Spinal cord (tissue), 10 donors: Measurements from ENCODE around the gene AQP2. TPM values are rescaled to one million over a fixed set of nuclear protein-coding genes. Genes with fewer than 3 reads are reported as not detected.

Experiments
- DNase-seq, 6 donors: peaks; one replicate each; pipeline versions ENCODE4 v3.0.0 to v3.0.0-alpha.2; 2013 to 2015; ENCODE audit warnings: low spot score in 6 of 6, low read depth in 4 of 6
- H3K27ac ChIP-seq: one replicate; pipeline ENCODE4 v1.5.1; 2013; ENCODE audit warnings: low read depth, low read length, control low read depth
- H3K27me3 ChIP-seq: one replicate; pipeline ENCODE4 v1.6.1; 2013; ENCODE audit warnings: low read length; ENCODE audit not compliant: control insufficient read depth, insufficient read depth
- H3K36me3 ChIP-seq: one replicate; pipeline ENCODE4 v1.6.1; 2013; ENCODE audit warnings: low read length; ENCODE audit not compliant: control insufficient read depth, insufficient read depth
- H3K4me1 ChIP-seq: one replicate; pipeline ENCODE4 v1.6.1; 2013; ENCODE audit warnings: low read length; ENCODE audit not compliant: control insufficient read depth, insufficient read depth
- H3K4me3 ChIP-seq: one replicate; pipeline ENCODE4 v1.5.1; 2013; ENCODE audit warnings: low read depth, low read length, control low read depth
- H3K9me3 ChIP-seq: one replicate; pipeline ENCODE4 v1.6.1; 2013; ENCODE audit warnings: low read length; ENCODE audit not compliant: control insufficient read depth, insufficient read depth
- WGBS: methylation state at CpG from one replicate; pipeline ENCODE4 v1.1.5; 2013; ENCODE audit warnings: missing lambda C conversion rate; ENCODE audit not compliant: insufficient coverage; 5-methylcytosine and 5-hydroxymethylcytosine counted together
- polyA plus RNA-seq, 2 donors: library from polyadenylated mRNA; unstranded; fragments of 120-200 nt; gene quantifications; one replicate each; pipeline ENCODE4 v1.2.1, GENCODE V29; 2013; ENCODE audit not compliant: insufficient read length in 2 of 2
- total RNA-seq, 2 donors: library from RNA; depleted of rRNA in 1 of 2; stranded (reverse); fragments of 120-200 nt in 1 of 2; fragments of >200 nt in 1 of 2; gene quantifications; one replicate each; pipeline versions ENCODE4 v1.2.3 to v1.2.4, GENCODE V29; 2013 to 2014
- donor health status: healthy.

The AQP2 gene
- total and polyA plus RNA-seq, 4 donors: 0.44 to 0.47 TPM; not detected in 2

DNA sequence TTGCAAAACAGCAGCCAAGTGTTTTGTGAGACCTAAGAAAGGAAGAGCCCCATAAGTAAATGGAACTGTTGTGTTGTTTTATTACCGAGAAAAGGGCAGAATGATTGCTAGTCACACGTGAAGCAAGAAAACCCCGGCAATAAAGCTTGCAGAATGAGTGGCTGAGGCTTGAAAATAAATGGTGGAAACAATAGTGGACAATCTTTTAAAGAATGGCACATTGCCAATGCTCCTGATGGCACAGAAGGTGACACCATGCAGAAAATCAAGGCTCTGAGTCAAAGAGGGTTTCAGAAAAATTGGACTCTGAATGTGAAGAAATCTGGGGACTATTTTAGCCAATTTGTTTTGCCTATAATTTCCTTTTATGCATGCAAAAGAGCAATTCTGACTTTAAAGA lies 4.0 kb upstream of the AQP2 start:
- Histone ChIP-seq H3K27ac (no peak overlapping the region), H3K4me3 (no peak overlapping the region), H3K27me3 (no peaks in the 10 kb centered on the region), H3K4me1 (peaks cover 17% of the 10 kb centered on the region), H3K9me3 (no peaks in the 10 kb centered on the region), H3K36me3 (no peaks in the 10 kb centered on the region)
- WGBS: 38% methylated on average over 3 of the region's 3 CpGs
- peak in 1 of 6 donors; percentile 41 for DNase-seq

GRCh38 chr12:49947593-49948226 lies 2.8 kb upstream of the AQP2 start:
- Histone ChIP-seq H3K9me3 (no peaks in the 10 kb centered on the region), H3K27me3 (no peaks in the 10 kb centered on the region), H3K27ac (no peak overlapping the region), H3K4me3 (no peak overlapping the region), H3K4me1 (peaks cover 16% of the 10 kb centered on the region), H3K36me3 (no peaks in the 10 kb centered on the region)
- 79% methylated on average over 6 of the region's 7 CpGs for WGBS
- DNase-seq: no peak

- Histone ChIP-seq H3K36me3 (no peaks in the 10 kb centered on the region), H3K9me3 (no peaks in the 10 kb centered on the region), H3K27me3 (peaks cover 5% of the 10 kb centered on the region), H3K4me1 (peaks cover 6% of the 10 kb centered on the region), H3K4me3 (no peak overlapping the region), H3K27ac (no peak overlapping the region)
- WGBS: 86% methylated on average over 9 of the region's 13 CpGs
- no peak for DNase-seq
Observed at GRCh38 chr12:49948866-49949845, 1.4 kb upstream of the AQP2 start.

GRCh38 chr12:49949866-49950265 lies 671 bp upstream of the AQP2 start:
- H3K36me3 ChIP-seq: no peaks in the 10 kb centered on the region
- H3K27ac ChIP-seq: no peak overlapping the region
- H3K9me3 ChIP-seq: no peaks in the 10 kb centered on the region
- peaks cover 12% of the 10 kb centered on the region for H3K27me3 ChIP-seq
- H3K4me3 ChIP-seq: no peak overlapping the region
- no peak for DNase-seq
- peaks cover 6% of the 10 kb centered on the region for H3K4me1 ChIP-seq
- WGBS: 94% methylated on average over 3 of the region's 3 CpGs

DNA sequence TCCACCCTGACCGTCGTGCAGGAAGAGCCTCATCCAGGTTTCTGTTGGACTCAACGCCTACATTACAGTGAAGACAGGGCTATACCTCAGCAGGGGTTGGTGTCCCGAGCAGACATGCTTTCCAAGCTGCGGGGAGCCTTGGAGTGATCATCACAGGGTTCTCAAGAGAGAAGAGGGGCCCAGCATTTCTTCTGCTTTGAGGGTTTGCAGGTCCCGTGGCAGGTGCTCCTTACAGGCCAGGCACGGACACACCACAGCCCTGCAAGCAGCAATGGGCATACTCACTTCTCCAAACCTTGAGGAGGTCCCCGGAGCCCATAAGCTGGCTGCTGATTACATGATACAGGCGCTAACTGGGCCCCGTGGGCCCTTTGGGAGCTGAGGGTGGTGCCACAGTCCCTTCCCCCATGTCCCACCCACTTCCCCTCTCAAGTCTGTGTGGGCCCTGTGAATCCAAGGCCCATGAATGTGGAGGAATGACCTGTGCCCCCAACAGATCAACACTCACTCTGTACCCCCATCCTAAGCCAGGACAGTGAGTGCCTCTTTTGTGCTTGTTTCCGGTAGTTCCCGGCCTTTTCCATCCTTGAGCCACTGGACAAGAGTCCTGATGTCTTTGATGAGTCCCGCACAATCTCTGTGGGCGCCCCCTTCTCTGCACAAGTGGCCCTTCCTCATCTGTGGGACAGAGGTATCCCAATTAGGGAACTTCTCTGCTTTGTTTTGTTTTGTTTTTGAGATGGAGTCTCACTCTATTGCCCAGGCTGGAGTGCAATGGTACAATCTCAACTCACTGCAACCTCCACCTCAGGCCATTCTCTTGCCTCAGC lies 1.1 kb downstream of the AQP2 start:
- 87% methylated on average over 14 of the region's 14 CpGs for WGBS
- Histone ChIP-seq H3K4me1 (peaks cover 4% of the 10 kb centered on the region), H3K4me3 (no peak overlapping the region), H3K9me3 (no peaks in the 10 kb centered on the region), H3K27me3 (peaks cover 27% of the 10 kb centered on the region), H3K36me3 (no peaks in the 10 kb centered on the region), H3K27ac (no peak overlapping the region)
- DNase-seq: no peak

GRCh38 chr12:49952391-49953055 lies 2.0 kb downstream of the AQP2 start:
- WGBS: 100% methylated on average over 1 of the region's 1 CpG
- peaks cover 4% of the 10 kb centered on the region for H3K4me1 ChIP-seq
- no peak for DNase-seq
- no peaks in the 10 kb centered on the region for H3K9me3 ChIP-seq
- no peak overlapping the region for H3K27ac ChIP-seq
- H3K36me3 ChIP-seq: no peaks in the 10 kb centered on the region
- peaks cover 33% of the 10 kb centered on the region for H3K27me3 ChIP-seq
- H3K4me3 ChIP-seq: no peak overlapping the region

DNA sequence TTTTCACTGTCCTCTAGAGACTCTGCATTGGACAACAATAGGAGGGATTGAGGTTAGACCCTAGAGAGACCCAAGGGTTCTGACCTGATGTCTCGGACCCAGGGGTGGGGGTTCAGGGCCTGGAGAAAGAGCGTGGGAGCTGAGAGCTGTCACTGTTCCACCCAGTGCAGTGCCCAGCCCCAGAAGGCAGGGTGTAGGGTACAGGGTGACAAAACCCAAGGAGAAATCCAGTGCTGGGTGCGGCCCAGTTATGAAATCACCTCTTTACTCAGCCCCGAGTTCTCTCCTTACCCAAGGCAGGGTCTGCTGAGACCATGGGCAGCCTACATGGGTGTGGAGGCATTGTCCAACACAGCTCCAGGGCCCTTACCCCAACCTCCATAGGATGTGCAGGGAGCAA lies 2.6 kb downstream of the AQP2 start:
- peaks cover 4% of the 10 kb centered on the region for H3K4me1 ChIP-seq
- H3K27me3 ChIP-seq: peaks cover 38% of the 10 kb centered on the region
- DNase-seq: no peak
- no peak overlapping the region for H3K4me3 ChIP-seq
- WGBS: 87% methylated on average over 3 of the region's 4 CpGs
- H3K9me3 ChIP-seq: no peaks in the 10 kb centered on the region
- H3K36me3 ChIP-seq: no peaks in the 10 kb centered on the region
- no peak overlapping the region for H3K27ac ChIP-seq

- Histone ChIP-seq H3K27me3 (peaks cover 44% of the 10 kb centered on the region), H3K36me3 (no peaks in the 10 kb centered on the region), H3K27ac (no peak overlapping the region), H3K4me1 (peaks cover 4% of the 10 kb centered on the region), H3K9me3 (no peaks in the 10 kb centered on the region), H3K4me3 (no peak overlapping the region)
- no peak for DNase-seq
- 75% methylated on average over 17 of the region's 21 CpGs for WGBS
Observed at GRCh38 chr12:49953961-49954846, 3.7 kb downstream of the AQP2 start.
